ENCODE data around the gene TAF6. TPM values are rescaled to one million over a fixed set of nuclear protein-coding genes. Genes with fewer than 3 reads are reported as not detected.

Gene TAF6
- total and polyA plus RNA-seq, 2 experiments from 2014 or later: 56.3 to 141 TPM

- DNase-seq (ENCODE audit: low spot score) (no peak), ATAC-seq (no peak)
- Histone ChIP-seq H3K4me3 (no peak overlapping the region), H4K20me1 (replicated peaks; ENCODE audit: insufficient read depth) (no peaks in the 10 kb centered on the region), H3F3A (replicated peaks; ENCODE audit: low read depth) (no peaks in the 10 kb centered on the region; the same call in 1 of the 2 replicates), H3K9me2 (ENCODE audit: insufficient read depth) (no peaks in the 10 kb centered on the region), H3K79me2 (replicated peaks; ENCODE audit: insufficient read depth) (no peaks in the 10 kb centered on the region), H2AFZ (no peak overlapping the region), H3K27me3 (ENCODE audit: insufficient read depth) (no peaks in the 10 kb centered on the region), H3K4me2 (no peak overlapping the region), H3K4me1 (ENCODE audit: insufficient read depth) (no peaks in the 10 kb centered on the region), H3K36me3 (ENCODE audit: insufficient read depth) (peaks cover 17% of the 10 kb centered on the region; the same call in 1 of the 2 replicates), H3K27ac (ENCODE audit: low read depth) (no peak overlapping the region)
- peaks cover 15% of the 10 kb centered on the region for H3K27me3 Mint-ChIP-seq (ENCODE audit: insufficient read depth, low read depth, poor library complexity)
- no peaks in the 10 kb centered on the region for H3K9me3 Mint-ChIP-seq
- no peak overlapping the region for H3K4me3 Mint-ChIP-seq
- peaks cover 2% of the 10 kb centered on the region; the same call in 1 of the 3 replicates for H3K4me1 Mint-ChIP-seq
- peaks cover 78% of the 10 kb centered on the region for H3K36me3 Mint-ChIP-seq (ENCODE audit: low read depth)
- no peak overlapping the region for H3K27ac Mint-ChIP-seq
- TF ChIP-seq ZNF331 (CRISPR knock-in tag; IDR thresholded peaks at IDR 0.05; ENCODE audit: low read depth) (no peak), CREB1 (CRISPR knock-in tag; IDR thresholded peaks at IDR 0.05; ENCODE audit: low read depth) (no peak), ZNF114 (CRISPR knock-in tag; IDR thresholded peaks at IDR 0.05) (no peak), CTCF (conservative IDR thresholded peaks at IDR 0.05; ENCODE audit: low read depth in 2 of 2) (no peak), JUNB (IDR thresholded peaks at IDR 0.05; ENCODE audit: unreplicated experiment) (no peak), POLR2AphosphoS5 (IDR thresholded peaks at IDR 0.05; ENCODE audit: low read depth) (no peak), NANOG (IDR thresholded peaks at IDR 0.05; ENCODE audit: borderline replicate concordance) (no peak), EZH2 (IDR thresholded peaks at IDR 0.05; ENCODE audit: low read depth, unreplicated experiment) (no peak), ETS1 (IDR thresholded peaks at IDR 0.05) (no peak)
Observed at GRCh38 chr7:100111156-100111555, 8.0 kb downstream of the TAF6 start.

- Histone ChIP-seq H2AFZ (no peak overlapping the region), H3K79me2 (replicated peaks; ENCODE audit: insufficient read depth) (no peaks in the 10 kb centered on the region), H3K9me2 (ENCODE audit: insufficient read depth) (no peaks in the 10 kb centered on the region), H3F3A (replicated peaks; ENCODE audit: low read depth) (no peaks in the 10 kb centered on the region; the same call in 1 of the 2 replicates), H3K36me3 (ENCODE audit: insufficient read depth) (peaks cover 17% of the 10 kb centered on the region; the same call in 1 of the 2 replicates), H3K27ac (ENCODE audit: low read depth) (no peak overlapping the region), H3K4me3 (no peak overlapping the region), H3K27me3 (ENCODE audit: insufficient read depth) (no peaks in the 10 kb centered on the region), H3K4me2 (no peak overlapping the region), H3K4me1 (ENCODE audit: insufficient read depth) (no peaks in the 10 kb centered on the region), H4K20me1 (replicated peaks; ENCODE audit: insufficient read depth) (no peaks in the 10 kb centered on the region)
- Mint-ChIP-seq H3K9me3 (no peaks in the 10 kb centered on the region), H3K4me1 (peaks cover 2% of the 10 kb centered on the region; the same call in 1 of the 3 replicates), H3K27me3 (ENCODE audit: insufficient read depth, low read depth, poor library complexity) (peaks cover 25% of the 10 kb centered on the region), H3K36me3 (ENCODE audit: low read depth) (peaks cover 86% of the 10 kb centered on the region), H3K27ac (no peak overlapping the region), H3K4me3 (no peak overlapping the region)
- peak; percentile 26 to 33 for TF ChIP-seq CTCF (conservative IDR thresholded peaks at IDR 0.05; ENCODE audit: low read depth in 2 of 2)
- TF ChIP-seq POLR2AphosphoS5 (IDR thresholded peaks at IDR 0.05; ENCODE audit: low read depth): no peak
- no peak for DNase-seq (ENCODE audit: low spot score)
- peak; percentile 43 for ATAC-seq
Observed at GRCh38 chr7:100109521-100110163, 9.5 kb downstream of the TAF6 start.
